GM19328 (cell line): ENCODE data around the gene ANO10.
"Not testable (repeated sequence)": the region's sequence is repeated elsewhere in the genome, so short reads cannot be mapped to it uniquely, and the experiment has no call there.

Experiments
- ATAC-seq: cut with Tn5 transposase; IDR thresholded peaks from one replicate; pipeline ENCODE4 v1.9.1; 2021; ENCODE audit warnings: mild to moderate bottlenecking, moderate library complexity; ENCODE audit not compliant: unreplicated experiment

ANO10 gene

GRCh38 chr3:43484926-43485488 lies 136.8 kb downstream of the ANO10 start:
- no peak for ATAC-seq

- ATAC-seq: no peak
Measured at GRCh38 chr3:43481375-43481774, 140.4 kb downstream of the ANO10 start.

- not testable (repeated sequence) for ATAC-seq
Measured at GRCh38 chr3:43478839-43479238, 143.0 kb downstream of the ANO10 start.

- ATAC-seq: no peak
Measured at GRCh38 chr3:43478118-43478785, 143.6 kb downstream of the ANO10 start.

- no peak for ATAC-seq
Measured at GRCh38 chr3:43477600-43477999, 144.2 kb downstream of the ANO10 start.

GRCh38 chr3:43473737-43474136 lies 148.1 kb downstream of the ANO10 start:
- no peak for ATAC-seq

- ATAC-seq: no peak
Measured at GRCh38 chr3:43473244-43473643, 148.6 kb downstream of the ANO10 start.

- no peak for ATAC-seq
Measured at GRCh38 chr3:43468133-43468532, 153.7 kb downstream of the ANO10 start.

- no peak for ATAC-seq
Measured at GRCh38 chr3:43465109-43465508, 156.7 kb downstream of the ANO10 start.

GRCh38 chr3:43462566-43462965 lies 159.2 kb downstream of the ANO10 start:
- ATAC-seq: not testable (repeated sequence)

GRCh38 chr3:43461345-43461744 lies 160.5 kb downstream of the ANO10 start:
- ATAC-seq: no peak

- ATAC-seq: not testable (repeated sequence)
Measured at GRCh38 chr3:43457038-43457437, 164.8 kb downstream of the ANO10 start.

- no peak for ATAC-seq
Measured at GRCh38 chr3:43455233-43455632, 166.6 kb downstream of the ANO10 start.

GRCh38 chr3:43453981-43454380 lies 167.8 kb downstream of the ANO10 start:
- ATAC-seq: no peak

- ATAC-seq: no peak
Measured at GRCh38 chr3:43451670-43452254, 170.0 kb downstream of the ANO10 start.

- no peak for ATAC-seq
Measured at GRCh38 chr3:43448098-43448497, 173.7 kb downstream of the ANO10 start.

GRCh38 chr3:43445820-43446219 lies 176.0 kb downstream of the ANO10 start:
- no peak for ATAC-seq

GRCh38 chr3:43442872-43443395 lies 178.9 kb downstream of the ANO10 start:
- ATAC-seq: no peak

GRCh38 chr3:43436507-43437140 lies 185.2 kb downstream of the ANO10 start:
- no peak for ATAC-seq

- ATAC-seq: no peak
Measured at GRCh38 chr3:43435706-43436105, 186.1 kb downstream of the ANO10 start.

- ATAC-seq: no peak
Measured at GRCh38 chr3:43434431-43434830, 187.4 kb downstream of the ANO10 start.

GRCh38 chr3:43432462-43432861 lies 189.3 kb downstream of the ANO10 start:
- ATAC-seq: no peak
